HG02678 (cell line): Measurements from ENCODE around the gene PLSCR4.
"Not testable (repeated sequence)": the region's sequence is repeated elsewhere in the genome, so short reads cannot be mapped to it uniquely, and the experiment has no call there.

ENCODE experiments used
- ATAC-seq: cut with Tn5 transposase; IDR thresholded peaks from one replicate; pipeline ENCODE4 v1.9.1; 2021; ENCODE audit warnings: mild to moderate bottlenecking, moderate library complexity; ENCODE audit not compliant: unreplicated experiment

PLSCR4 gene

GRCh38 chr3:146249921-146250320, 984 bp downstream of the PLSCR4 start:
- no peak for ATAC-seq

- no peak for ATAC-seq
Observed at GRCh38 chr3:146247911-146248310, 3.0 kb downstream of the PLSCR4 start.

- ATAC-seq = no peak
Observed at GRCh38 chr3:146246526-146246925, 4.4 kb downstream of the PLSCR4 start.

DNA sequence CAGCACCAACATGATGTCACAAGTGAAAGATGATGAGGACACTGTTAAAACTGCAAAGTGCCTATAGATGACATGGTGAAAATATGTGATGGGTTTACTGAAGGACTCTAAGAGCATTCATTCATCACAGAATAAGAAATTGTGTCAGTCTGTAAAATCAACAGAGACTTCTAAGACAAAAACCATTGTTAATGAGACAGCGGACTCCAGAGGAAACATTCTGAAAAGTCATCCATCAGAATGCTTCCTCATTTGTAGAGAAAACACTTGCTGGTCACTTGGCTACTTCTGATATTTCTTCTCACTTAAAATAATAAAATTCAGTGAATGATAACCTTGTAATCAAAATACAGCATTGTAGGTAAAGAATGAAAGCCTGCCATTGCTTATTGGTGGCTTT, 7.3 kb downstream of the PLSCR4 start:
- ATAC-seq = no peak

DNA sequence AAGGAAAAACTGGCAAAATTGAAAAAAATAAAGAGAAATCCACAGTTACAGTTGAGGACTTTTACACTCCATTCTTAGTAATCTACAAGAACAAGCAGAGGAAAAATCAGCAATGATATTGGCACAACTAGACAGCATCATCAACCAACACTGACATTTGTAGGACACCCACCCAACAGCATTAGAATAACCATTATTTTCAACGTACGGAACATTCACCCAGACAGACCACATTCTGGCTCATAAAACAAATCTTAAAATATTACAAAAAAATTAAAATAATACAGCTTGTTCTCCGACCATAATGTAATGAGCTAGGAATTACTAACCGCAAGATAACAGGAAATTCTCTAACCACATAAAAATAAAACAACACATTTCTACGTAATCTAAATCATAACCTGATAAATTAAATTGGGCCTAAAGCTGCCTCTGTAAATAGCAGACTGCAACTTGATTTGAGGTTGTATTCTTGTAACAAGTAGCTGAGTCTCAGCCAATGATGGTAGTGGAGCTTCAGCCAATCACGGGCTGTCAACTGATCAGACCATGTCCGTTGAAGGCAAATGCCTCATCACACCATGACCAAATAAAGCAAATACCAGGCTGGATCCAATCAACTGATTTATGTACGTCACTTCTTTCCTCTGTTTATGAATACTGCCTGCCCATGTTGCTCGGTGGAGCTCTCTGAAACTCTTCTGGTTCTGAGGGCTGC, 9.2 kb downstream of the PLSCR4 start:
- no peak for ATAC-seq

DNA sequence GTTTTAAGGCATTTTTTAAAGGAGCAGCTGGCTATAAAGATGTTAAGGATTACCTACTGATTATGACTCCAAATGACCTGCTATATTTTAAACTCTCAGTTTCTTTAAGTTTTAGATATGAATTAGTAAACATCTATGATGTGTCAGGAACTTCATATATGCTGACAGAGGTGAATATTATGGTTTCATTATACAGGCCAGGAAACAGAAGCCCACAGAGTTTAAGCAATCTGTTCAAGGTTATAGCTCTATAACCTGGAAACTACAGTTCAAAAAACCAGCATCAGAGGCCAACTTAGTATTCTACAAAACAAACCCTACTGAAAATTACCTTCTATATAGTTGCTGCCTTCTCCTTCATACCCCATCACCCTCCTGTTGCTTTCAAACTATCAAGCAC, 17.4 kb downstream of the PLSCR4 start:
- ATAC-seq = no peak

GRCh38 chr3:146227486-146227885, 23.4 kb downstream of the PLSCR4 start:
- no peak for ATAC-seq

DNA sequence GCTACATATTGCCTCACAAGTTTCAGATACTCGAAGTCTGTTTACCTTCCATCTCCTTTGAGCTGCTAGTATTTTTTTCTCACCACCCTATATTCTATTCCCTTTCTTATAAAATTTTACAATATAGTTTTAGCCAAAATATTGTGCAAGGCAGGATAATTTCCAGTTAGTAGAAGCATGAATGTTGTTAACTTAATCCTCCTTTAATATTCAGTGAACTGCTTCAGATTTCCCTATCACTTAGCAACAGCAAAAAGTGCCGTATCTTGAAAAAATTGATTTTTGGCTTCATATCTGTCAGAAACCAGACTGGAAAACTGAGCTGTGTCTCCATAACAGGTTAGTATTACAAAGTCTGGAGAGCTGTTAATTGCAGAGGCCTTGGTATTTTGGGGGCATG, 24.0 kb downstream of the PLSCR4 start:
- no peak for ATAC-seq

GRCh38 chr3:146225458-146225857, 25.4 kb downstream of the PLSCR4 start:
- ATAC-seq = not testable (repeated sequence)

GRCh38 chr3:146223401-146224373, 27.2 kb downstream of the PLSCR4 start:
- ATAC-seq = no peak

DNA sequence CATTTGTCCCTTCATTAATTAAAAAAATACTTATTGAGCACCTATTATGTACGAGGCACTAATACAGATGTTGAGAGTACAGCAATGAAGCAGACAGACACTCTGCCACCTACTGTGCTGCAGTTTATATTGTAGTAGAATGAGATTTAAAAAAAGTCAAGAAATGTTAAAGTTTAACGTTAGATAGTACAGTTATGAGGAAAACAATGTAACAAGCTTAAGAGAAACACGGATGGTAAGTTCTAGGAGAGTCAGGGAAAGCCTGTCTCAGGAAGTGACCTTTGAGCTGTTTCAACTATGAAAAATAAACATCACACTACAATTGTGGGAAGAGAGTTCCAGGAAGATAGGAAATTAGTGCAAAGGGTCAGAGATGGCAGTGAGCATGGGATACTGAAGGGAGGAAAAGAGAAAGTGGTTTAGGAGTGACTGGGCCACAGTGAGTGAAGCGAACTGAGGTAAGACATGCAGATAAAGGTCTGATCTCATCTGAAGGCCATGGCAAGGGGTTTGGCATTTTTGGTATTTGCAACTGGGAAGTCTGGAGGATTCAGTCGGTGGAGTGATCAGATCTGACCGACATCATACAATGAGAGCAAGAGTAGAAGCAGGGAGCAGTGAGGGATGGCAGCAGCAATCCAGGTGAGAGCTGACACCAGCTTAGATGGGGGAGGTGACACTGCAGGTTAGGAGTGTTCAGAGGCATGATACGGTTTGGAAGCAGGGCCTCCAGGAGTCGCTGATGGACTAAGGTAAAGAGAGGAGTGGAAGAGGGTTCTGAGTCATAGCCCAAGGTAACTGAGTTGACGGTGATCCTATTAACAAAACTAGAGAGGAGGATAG, 28.5 kb downstream of the PLSCR4 start:
- no peak for ATAC-seq

GRCh38 chr3:146221276-146221675, 29.6 kb downstream of the PLSCR4 start:
- ATAC-seq = no peak

- ATAC-seq = no peak
Observed at GRCh38 chr3:146218880-146219866, 31.7 kb downstream of the PLSCR4 start.

DNA sequence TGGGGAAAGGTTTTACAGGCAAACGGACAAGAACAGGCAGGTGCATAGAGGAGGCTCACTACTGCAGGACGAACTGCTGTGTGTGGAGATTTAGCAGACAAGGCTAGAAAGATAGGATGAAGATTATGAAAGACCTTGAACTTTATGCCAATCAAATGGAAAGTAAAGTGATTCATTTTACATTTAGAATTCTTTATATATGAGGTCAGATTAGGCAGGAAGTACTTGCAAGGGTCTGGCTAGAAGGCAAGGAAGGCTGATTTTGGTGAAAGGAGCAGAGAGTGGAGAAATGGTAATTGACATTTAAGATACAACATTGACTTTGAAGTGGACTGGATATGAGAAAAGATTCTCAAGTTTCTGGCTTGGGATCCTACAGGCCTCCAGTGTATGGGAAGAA, 33.6 kb downstream of the PLSCR4 start:
- ATAC-seq = no peak

DNA sequence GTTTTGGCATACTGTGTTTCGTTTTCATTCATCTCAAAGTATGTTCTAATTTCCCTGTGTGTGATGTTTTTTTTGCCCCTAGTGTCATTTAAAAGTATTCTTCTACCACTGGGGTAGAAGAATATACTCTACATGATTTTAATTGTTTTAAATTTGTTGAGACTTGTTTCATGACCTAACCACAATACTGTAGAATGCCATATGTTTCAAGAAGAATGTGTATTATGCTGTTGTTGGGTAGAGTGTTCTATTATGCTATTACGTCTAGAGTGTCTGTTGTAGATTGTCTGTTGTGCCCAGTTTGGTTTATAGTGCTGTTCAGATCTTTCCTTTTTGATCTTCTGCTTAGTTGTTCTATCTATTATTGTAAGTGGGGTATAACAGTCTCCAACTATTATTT, 36.4 kb downstream of the PLSCR4 start:
- ATAC-seq = no peak

GRCh38 chr3:146209371-146209770, 41.5 kb downstream of the PLSCR4 start:
- no peak for ATAC-seq

DNA sequence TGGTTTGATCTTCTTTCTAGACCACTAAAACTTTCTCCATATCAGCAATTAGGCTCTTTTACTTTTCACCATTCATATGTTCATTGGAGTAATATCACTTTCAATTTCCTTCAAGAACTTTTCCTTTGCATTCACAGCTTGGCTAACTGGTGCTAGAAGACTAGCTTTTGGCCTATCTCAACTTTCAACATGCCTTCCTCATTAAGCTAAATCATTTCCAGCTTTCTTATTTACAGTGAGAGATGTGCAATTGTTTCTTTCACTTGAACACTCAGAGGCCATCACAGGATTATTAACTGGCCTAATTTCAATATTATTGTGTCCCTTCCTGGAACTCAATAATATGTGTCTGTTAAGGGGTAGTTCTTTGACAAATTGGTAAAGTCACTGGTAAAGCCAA, 47.1 kb downstream of the PLSCR4 start:
- no peak for ATAC-seq

- no peak for ATAC-seq
Observed at GRCh38 chr3:146200461-146201220, 50.3 kb downstream of the PLSCR4 start.

- no peak for ATAC-seq
Observed at GRCh38 chr3:146199762-146200161, 51.1 kb downstream of the PLSCR4 start.
